Activated T-helper 1 cell treated with anti-CD3 and anti-CD28 coated beads, Interleukin-12 subunit alpha, Interleukin-12 subunit beta, Interleukin-2, Interleukin-4 antibody, amounts not matched to agents 30 ng/mL and 10 ng/mL and 1 ng/mL, durations not matched to agents 14 hours and 24 hours and 36 hours (primary cell): ENCODE data around the gene ENTPD7. TPM values are rescaled to one million over a fixed set of nuclear protein-coding genes. Genes with fewer than 3 reads are reported as not detected.
"Not testable (repeated sequence)": the region's sequence is repeated elsewhere in the genome, so short reads cannot be mapped to it uniquely, and the experiment has no call there.

Source experiments
- DNase-seq: peaks from one replicate; pipeline ENCODE4 v3.0.0; 2021; ENCODE audit warnings: low spot score
- H3K27ac Mint-ChIP-seq: one replicate; pipeline ENCODE4 v1.8.0; 2021; ENCODE audit warnings: mild to moderate bottlenecking, mixed read lengths
- H3K27me3 Mint-ChIP-seq: one replicate; pipeline ENCODE4 v1.8.0; 2022; ENCODE audit warnings: mild to moderate bottlenecking, moderate library complexity, mixed read lengths; ENCODE audit not compliant: insufficient read depth
- H3K36me3 Mint-ChIP-seq: one replicate; pipeline ENCODE4 v1.8.0; 2021; ENCODE audit warnings: low read depth, mixed read lengths
- H3K4me1 Mint-ChIP-seq: one replicate; pipeline ENCODE4 v1.8.0; 2021; ENCODE audit warnings: low read depth, mixed read lengths
- H3K4me3 Mint-ChIP-seq: one replicate; pipeline ENCODE4 v1.8.0; 2021; ENCODE audit warnings: mild to moderate bottlenecking, moderate library complexity, mixed read lengths
- H3K9me3 Mint-ChIP-seq: one replicate; pipeline ENCODE4 v1.8.0; 2021; ENCODE audit warnings: mixed read lengths
- intact Hi-C: fragments of 100-400 bp; cut with micrococcal nuclease; formaldehyde crosslinking; loops from one replicate; pipeline ENCODE4 v1.15.1; 2024
- total RNA-seq: library from RNA; stranded (reverse); gene quantifications from 2 replicates; pipeline ENCODE4 v1.2.3, GENCODE V29; 2022

The ENTPD7 gene
- total RNA-seq, 1 donor from 2014 or later, result 11.1 TPM

GRCh38 chr10:99742254-99742653 lies 82.9 kb downstream of the ENTPD7 start:
- Mint-ChIP-seq H3K9me3 (peaks cover 24% of the 10 kb centered on the region), H3K27me3 (no peaks in the 10 kb centered on the region), H3K4me1 (peaks cover 26% of the 10 kb centered on the region), H3K4me3 (no peak overlapping the region), H3K27ac (no peak overlapping the region), H3K36me3 (peaks cover 63% of the 10 kb centered on the region)
- intact Hi-C loops, result no loop called here
- no peak for DNase-seq

GRCh38 chr10:99742701-99743100 lies 83.4 kb downstream of the ENTPD7 start:
- peaks cover 24% of the 10 kb centered on the region for H3K9me3 Mint-ChIP-seq
- no peaks in the 10 kb centered on the region for H3K27me3 Mint-ChIP-seq
- no peak overlapping the region for H3K27ac Mint-ChIP-seq
- DNase-seq, result no peak
- H3K4me3 Mint-ChIP-seq, result no peak overlapping the region
- intact Hi-C loops, result no loop called here
- peaks cover 59% of the 10 kb centered on the region for H3K36me3 Mint-ChIP-seq
- H3K4me1 Mint-ChIP-seq, result peaks cover 22% of the 10 kb centered on the region

DNA sequence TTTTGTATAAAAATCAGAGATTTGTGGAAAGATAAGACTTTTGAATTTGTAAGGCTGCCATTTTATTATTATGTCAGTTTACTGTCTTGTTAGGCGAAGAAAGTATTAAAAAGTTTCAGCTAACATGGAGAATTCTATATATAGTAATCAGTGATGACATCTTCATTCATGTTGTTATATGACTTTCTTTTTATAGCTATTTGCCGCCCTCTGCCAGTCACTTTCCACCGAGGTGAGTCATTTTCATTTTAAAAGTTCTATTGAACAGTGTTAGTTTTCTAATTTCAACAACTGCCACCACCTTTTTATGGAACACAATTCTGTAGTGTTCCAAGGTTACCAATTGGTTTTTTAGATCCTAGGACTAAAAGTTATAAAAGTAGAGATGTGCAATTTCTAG lies 84.5 kb downstream of the ENTPD7 start:
- Mint-ChIP-seq H3K4me1 (peaks cover 22% of the 10 kb centered on the region), H3K27ac (no peak overlapping the region), H3K27me3 (no peaks in the 10 kb centered on the region), H3K4me3 (no peak overlapping the region), H3K36me3 (peaks cover 61% of the 10 kb centered on the region), H3K9me3 (peaks cover 24% of the 10 kb centered on the region)
- intact Hi-C loops, result no loop called here
- DNase-seq, result no peak

DNA sequence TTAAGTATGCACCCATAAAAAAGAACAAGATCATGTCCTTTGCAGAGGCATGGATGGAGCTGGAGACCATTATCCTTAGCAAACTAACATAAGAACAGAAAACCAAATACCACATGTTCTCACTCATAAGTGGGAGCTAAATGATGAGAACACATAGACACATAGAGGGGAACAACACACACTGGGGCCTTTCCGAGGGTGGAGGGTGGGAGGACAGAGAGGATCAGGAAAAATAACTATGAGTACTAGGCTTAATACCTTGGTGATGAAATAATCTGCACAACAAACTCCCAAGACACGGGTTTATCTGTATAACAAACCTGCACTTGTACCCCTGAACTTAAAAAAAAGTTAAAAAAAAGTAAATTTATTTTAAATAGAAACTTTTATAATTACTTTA lies 86.9 kb downstream of the ENTPD7 start:
- H3K27me3 Mint-ChIP-seq, H3K4me3 Mint-ChIP-seq, H3K9me3 Mint-ChIP-seq, intact Hi-C loops, H3K27ac Mint-ChIP-seq, DNase-seq: not testable (repeated sequence)
- Mint-ChIP-seq H3K36me3 (peaks cover 52% of the 10 kb centered on the region), H3K4me1 (peaks cover 22% of the 10 kb centered on the region)

GRCh38 chr10:99748823-99749451 lies 89.6 kb downstream of the ENTPD7 start:
- Mint-ChIP-seq H3K36me3 (peaks cover 43% of the 10 kb centered on the region), H3K27me3 (no peaks in the 10 kb centered on the region), H3K4me3 (no peak overlapping the region), H3K9me3 (no peaks in the 10 kb centered on the region), H3K4me1 (peaks cover 4% of the 10 kb centered on the region), H3K27ac (no peak overlapping the region)
- DNase-seq, result no peak
- intact Hi-C loops, result no loop called here

DNA sequence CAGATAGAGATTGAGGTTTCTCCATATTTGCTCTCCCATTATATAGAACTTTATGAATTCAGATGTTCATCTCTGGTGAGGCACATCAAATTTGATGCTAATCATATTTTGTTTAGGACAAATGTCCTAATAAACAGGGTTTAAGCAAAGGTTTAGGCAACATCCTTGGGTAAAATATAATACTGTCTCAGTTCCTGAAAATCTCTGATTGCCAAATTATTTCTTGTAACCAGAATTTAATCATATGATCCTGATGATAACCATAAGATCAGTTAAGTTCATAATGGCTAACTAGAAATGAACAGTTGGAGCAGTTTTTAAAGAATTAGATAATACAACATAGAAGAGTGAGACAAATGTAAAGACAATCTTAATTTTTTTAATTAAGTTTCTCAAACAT lies 91.3 kb downstream of the ENTPD7 start:
- H3K4me3 Mint-ChIP-seq, result no peak overlapping the region
- H3K36me3 Mint-ChIP-seq, result peaks cover 50% of the 10 kb centered on the region

GRCh38 chr10:99754670-99755069 lies 95.4 kb downstream of the ENTPD7 start:
- Mint-ChIP-seq H3K9me3 (no peaks in the 10 kb centered on the region), H3K4me1 (no peaks in the 10 kb centered on the region), H3K4me3 (no peak overlapping the region), H3K27me3 (no peaks in the 10 kb centered on the region), H3K36me3 (peaks cover 61% of the 10 kb centered on the region), H3K27ac (no peak overlapping the region)
- no peak for DNase-seq
- intact Hi-C loops, result no loop called here

More for the DNA sequence above, 91.3 kb downstream of the ENTPD7 start:
- intact Hi-C loops, result no loop called here
- H3K27ac Mint-ChIP-seq, result no peak overlapping the region
- H3K27me3 Mint-ChIP-seq, result no peaks in the 10 kb centered on the region
- DNase-seq, result no peak
- no peaks in the 10 kb centered on the region for H3K4me1 Mint-ChIP-seq
- no peaks in the 10 kb centered on the region for H3K9me3 Mint-ChIP-seq

Other genes with a start within 250 kb of the ENTPD7 start
- 35.9 and 36.1 TPM in 2 replicates for gene GOT1, start 228.9 kb upstream of the ENTPD7 start, total RNA-seq
- gene NKX2-3, start 126.6 kb upstream of the ENTPD7 start, total RNA-seq, result not detected in 2 replicates
- gene SLC25A28, start 39.1 kb upstream of the ENTPD7 start, total RNA-seq, result 53.3 and 62.3 TPM in 2 replicates
- gene COX15, start 72.6 kb downstream of the ENTPD7 start, total RNA-seq, result 36.7 and 38.1 TPM in 2 replicates
- gene CUTC, start 72.7 kb downstream of the ENTPD7 start, total RNA-seq, result 42.2 and 45.4 TPM in 2 replicates
- gene ABCC2, start 123.1 kb downstream of the ENTPD7 start, total RNA-seq, result 0.83 and 1.3 TPM in 2 replicates